Measurements from ENCODE around the gene CD9. TPM values are rescaled to one million over a fixed set of nuclear protein-coding genes. Genes with fewer than 3 reads are reported as not detected.
"Not testable (repeated sequence)": the region's sequence is repeated elsewhere in the genome, so short reads cannot be mapped to it uniquely, and the experiment has no call there.

The CD9 gene
- total RNA-seq, 6 experiments from 2014 or later: 43.2 to 72.6 (median 46.4) TPM

GRCh38 chr12:6185961-6186827 lies 14.0 kb upstream of the CD9 start:
- Mint-ChIP-seq H3K4me1 (ENCODE audit: low read depth) (no peaks in the 10 kb centered on the region; the same call in 1 of the 2 replicates), H3K36me3 (ENCODE audit: low read depth) (no peaks in the 10 kb centered on the region), H3K9me3 (no peaks in the 10 kb centered on the region), H3K27me3 (ENCODE audit: insufficient read depth) (peaks cover 2% of the 10 kb centered on the region; the same call in 1 of the 2 replicates), H3K4me3 (no peak overlapping the region), H3K27ac (no peak overlapping the region)
- DNase-seq: no peak
- no peak for TF ChIP-seq CTCF (IDR thresholded peaks at IDR 0.05)

GRCh38 chr12:6187948-6188793 lies 12.0 kb upstream of the CD9 start:
- no peak for DNase-seq
- Mint-ChIP-seq H3K27me3 (ENCODE audit: insufficient read depth) (peaks cover 6% of the 10 kb centered on the region), H3K9me3 (no peaks in the 10 kb centered on the region), H3K4me1 (ENCODE audit: low read depth) (no peaks in the 10 kb centered on the region; the same call in 1 of the 2 replicates), H3K36me3 (ENCODE audit: low read depth) (no peaks in the 10 kb centered on the region), H3K27ac (no peak overlapping the region), H3K4me3 (no peak overlapping the region)
- TF ChIP-seq CTCF (IDR thresholded peaks at IDR 0.05): no peak

GRCh38 chr12:6189028-6189427 lies 11.2 kb upstream of the CD9 start:
- TF ChIP-seq CTCF (IDR thresholded peaks at IDR 0.05): no peak
- Mint-ChIP-seq H3K36me3 (ENCODE audit: low read depth) (no peaks in the 10 kb centered on the region), H3K27ac (no peak overlapping the region), H3K4me1 (ENCODE audit: low read depth) (no peaks in the 10 kb centered on the region), H3K9me3 (no peaks in the 10 kb centered on the region), H3K27me3 (ENCODE audit: insufficient read depth) (peaks cover 6% of the 10 kb centered on the region), H3K4me3 (no peak overlapping the region)
- no peak for DNase-seq

GRCh38 chr12:6189952-6190598 lies 10.1 kb upstream of the CD9 start:
- DNase-seq, H3K27ac Mint-ChIP-seq: not testable (repeated sequence)

GRCh38 chr12:6190767-6191530 lies 9.3 kb upstream of the CD9 start:
- not testable (repeated sequence) for H3K4me3 Mint-ChIP-seq; H3K27me3 Mint-ChIP-seq (ENCODE audit: insufficient read depth); H3K36me3 Mint-ChIP-seq (ENCODE audit: low read depth); H3K27ac Mint-ChIP-seq; H3K4me1 Mint-ChIP-seq (ENCODE audit: low read depth); DNase-seq; H3K9me3 Mint-ChIP-seq

More at GRCh38 chr12:6189952-6190598, 10.1 kb upstream of the CD9 start:
- not testable (repeated sequence) for H3K4me1 Mint-ChIP-seq (ENCODE audit: low read depth); H3K4me3 Mint-ChIP-seq; H3K27me3 Mint-ChIP-seq (ENCODE audit: insufficient read depth); H3K36me3 Mint-ChIP-seq (ENCODE audit: low read depth); H3K9me3 Mint-ChIP-seq
